TTC549 (cell line): ENCODE results near the gene WDR33.

Source experiments
- FAIRE-seq: peaks from 2 replicates; lab custom pipeline; 2012; peaks lifted over from hg19 to GRCh38; lab: Jason Lieb, UNC

The WDR33 gene

GRCh38 chr2:127672341-127673224 lies 138.4 kb downstream of the WDR33 start:
- FAIRE-seq: no peak

GRCh38 chr2:127671557-127672302 lies 139.2 kb downstream of the WDR33 start:
- no peak for FAIRE-seq

- no peak for FAIRE-seq
Measured at GRCh38 chr2:127670957-127671290, 140.0 kb downstream of the WDR33 start.

GRCh38 chr2:127670055-127670956 lies 140.7 kb downstream of the WDR33 start:
- FAIRE-seq: no peak

- FAIRE-seq: no peak
Measured at GRCh38 chr2:127669056-127669455, 141.9 kb downstream of the WDR33 start.

- FAIRE-seq: no peak
Measured at GRCh38 chr2:127665267-127665893, 145.6 kb downstream of the WDR33 start.

- FAIRE-seq: no peak
Measured at GRCh38 chr2:127664895-127665225, 146.1 kb downstream of the WDR33 start.

- FAIRE-seq: no peak
Measured at GRCh38 chr2:127664065-127664894, 146.7 kb downstream of the WDR33 start.

GRCh38 chr2:127663566-127664064 lies 147.4 kb downstream of the WDR33 start:
- no peak for FAIRE-seq

GRCh38 chr2:127662937-127663565 lies 147.9 kb downstream of the WDR33 start:
- FAIRE-seq: no peak

- FAIRE-seq: no peak
Measured at GRCh38 chr2:127661949-127662510, 148.9 kb downstream of the WDR33 start.

GRCh38 chr2:127661072-127661649 lies 149.8 kb downstream of the WDR33 start:
- no peak for FAIRE-seq

GRCh38 chr2:127660291-127660578 lies 150.7 kb downstream of the WDR33 start:
- FAIRE-seq: no peak

- no peak for FAIRE-seq
Measured at GRCh38 chr2:127659408-127660290, 151.3 kb downstream of the WDR33 start.

GRCh38 chr2:127658641-127659407 lies 152.1 kb downstream of the WDR33 start:
- FAIRE-seq: no peak

- no peak for FAIRE-seq
Measured at GRCh38 chr2:127658146-127658545, 152.8 kb downstream of the WDR33 start.

- FAIRE-seq: no peak
Measured at GRCh38 chr2:127657232-127657595, 153.8 kb downstream of the WDR33 start.

GRCh38 chr2:127656569-127657231 lies 154.3 kb downstream of the WDR33 start:
- no peak for FAIRE-seq
